HL-60 (cell line): ENCODE measurements around the gene PGRMC2.

ENCODE experiments used
- GABPA ChIP-seq: IDR thresholded peaks from 2 replicates; pipeline ENCODE4 v1.6.1; 2012; ENCODE audit warnings: low read depth
- POLR2AphosphoS5 ChIP-seq: IDR thresholded peaks from 2 replicates; pipeline ENCODE4 v1.6.1; 2012; ENCODE audit warnings: low read depth
- REST ChIP-seq: IDR thresholded peaks from 2 replicates; pipeline ENCODE4 v1.6.1; 2012; ENCODE audit warnings: low read depth; ENCODE audit not compliant: insufficient replicate concordance
- SPI1 ChIP-seq: IDR thresholded peaks from 2 replicates; pipeline ENCODE4 v1.6.1; 2012; ENCODE audit warnings: low read depth, mild to moderate bottlenecking, borderline replicate concordance
- TF ChIP-seq, protein P1 (sequence below): IDR thresholded peaks from one replicate; pipeline ENCODE4 v1.5.1; 2011; ENCODE audit warnings: low read length, control low read depth, inconsistent platforms; ENCODE audit not compliant: insufficient read depth

GRCh38 chr4:128295255-128295654 lies 7.6 kb upstream of the PGRMC2 start:
- TF ChIP-seq, protein P1, sequence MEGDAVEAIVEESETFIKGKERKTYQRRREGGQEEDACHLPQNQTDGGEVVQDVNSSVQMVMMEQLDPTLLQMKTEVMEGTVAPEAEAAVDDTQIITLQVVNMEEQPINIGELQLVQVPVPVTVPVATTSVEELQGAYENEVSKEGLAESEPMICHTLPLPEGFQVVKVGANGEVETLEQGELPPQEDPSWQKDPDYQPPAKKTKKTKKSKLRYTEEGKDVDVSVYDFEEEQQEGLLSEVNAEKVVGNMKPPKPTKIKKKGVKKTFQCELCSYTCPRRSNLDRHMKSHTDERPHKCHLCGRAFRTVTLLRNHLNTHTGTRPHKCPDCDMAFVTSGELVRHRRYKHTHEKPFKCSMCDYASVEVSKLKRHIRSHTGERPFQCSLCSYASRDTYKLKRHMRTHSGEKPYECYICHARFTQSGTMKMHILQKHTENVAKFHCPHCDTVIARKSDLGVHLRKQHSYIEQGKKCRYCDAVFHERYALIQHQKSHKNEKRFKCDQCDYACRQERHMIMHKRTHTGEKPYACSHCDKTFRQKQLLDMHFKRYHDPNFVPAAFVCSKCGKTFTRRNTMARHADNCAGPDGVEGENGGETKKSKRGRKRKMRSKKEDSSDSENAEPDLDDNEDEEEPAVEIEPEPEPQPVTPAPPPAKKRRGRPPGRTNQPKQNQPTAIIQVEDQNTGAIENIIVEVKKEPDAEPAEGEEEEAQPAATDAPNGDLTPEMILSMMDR = no peak
- TF ChIP-seq POLR2AphosphoS5 = no peak
- no peak for TF ChIP-seq REST
- no peak for TF ChIP-seq GABPA
- TF ChIP-seq SPI1 = no peak
